ENCODE measurements around the gene LRCH1.

The LRCH1 gene

GRCh38 chr13:46663206-46664037 is 110.5 kb downstream of the LRCH1 start:
- no peak for DNase-seq (ENCODE audit: low read depth in 4 of 4, low spot score in 1 of 4)

GRCh38 chr13:46664195-46664594 is 111.2 kb downstream of the LRCH1 start:
- no peak for DNase-seq (ENCODE audit: low read depth in 4 of 4, low spot score in 1 of 4)

GRCh38 chr13:46665248-46665632 is 112.3 kb downstream of the LRCH1 start:
- no peak for DNase-seq (ENCODE audit: low read depth in 4 of 4, low spot score in 1 of 4)

GRCh38 chr13:46665633-46666482 is 112.9 kb downstream of the LRCH1 start:
- DNase-seq (ENCODE audit: low read depth in 4 of 4, low spot score in 1 of 4) = no peak

GRCh38 chr13:46666727-46667456 is 113.9 kb downstream of the LRCH1 start:
- no peak for DNase-seq (ENCODE audit: low read depth in 4 of 4, low spot score in 1 of 4)

GRCh38 chr13:46667687-46668281 is 114.8 kb downstream of the LRCH1 start:
- no peak for DNase-seq (ENCODE audit: low read depth in 4 of 4, low spot score in 1 of 4)

- DNase-seq (ENCODE audit: low read depth in 4 of 4, low spot score in 1 of 4) = no peak
Observed at GRCh38 chr13:46668302-46668720, 115.3 kb downstream of the LRCH1 start.

- no peak for DNase-seq (ENCODE audit: low read depth in 4 of 4, low spot score in 1 of 4)
Observed at GRCh38 chr13:46668931-46669525, 116.1 kb downstream of the LRCH1 start.

GRCh38 chr13:46672338-46673090 is 119.5 kb downstream of the LRCH1 start:
- DNase-seq (ENCODE audit: low read depth in 4 of 4, low spot score in 1 of 4) = no peak

GRCh38 chr13:46675016-46675415 is 122.0 kb downstream of the LRCH1 start:
- DNase-seq (ENCODE audit: low read depth in 4 of 4, low spot score in 1 of 4) = no peak

- no peak for DNase-seq (ENCODE audit: low read depth in 4 of 4, low spot score in 1 of 4)
Observed at GRCh38 chr13:46676378-46676725, 123.4 kb downstream of the LRCH1 start.

GRCh38 chr13:46679369-46680120 is 126.6 kb downstream of the LRCH1 start:
- DNase-seq (ENCODE audit: low read depth in 4 of 4, low spot score in 1 of 4) = no peak

- DNase-seq (ENCODE audit: low read depth in 4 of 4, low spot score in 1 of 4) = no peak
Observed at GRCh38 chr13:46682015-46682414, 129.0 kb downstream of the LRCH1 start.

GRCh38 chr13:46682707-46683106 is 129.7 kb downstream of the LRCH1 start:
- DNase-seq (ENCODE audit: low read depth in 4 of 4, low spot score in 1 of 4) = no peak

GRCh38 chr13:46683676-46684260 is 130.8 kb downstream of the LRCH1 start:
- no peak for DNase-seq (ENCODE audit: low read depth in 4 of 4, low spot score in 1 of 4)

- no peak for DNase-seq (ENCODE audit: low read depth in 4 of 4, low spot score in 1 of 4)
Observed at GRCh38 chr13:46684287-46685001, 131.5 kb downstream of the LRCH1 start.

GRCh38 chr13:46685006-46685730 is 132.2 kb downstream of the LRCH1 start:
- DNase-seq (ENCODE audit: low read depth in 4 of 4, low spot score in 1 of 4) = no peak

- DNase-seq (ENCODE audit: low read depth in 4 of 4, low spot score in 1 of 4) = no peak
Observed at GRCh38 chr13:46686171-46686570, 133.2 kb downstream of the LRCH1 start.

All from stimulated activated CD4-positive, alpha-beta T cell treated with anti-CD3 and anti-CD28 coated beads, Interleukin-1b, Interleukin-23, amount 100 ng/mL, for 24 hours (primary cell).